H9 (cell line): ENCODE measurements around the gene FNDC3B. TPM values are rescaled to one million over a fixed set of nuclear protein-coding genes. Genes with fewer than 3 reads are reported as not detected.
A peak's percentile ranks its signal among the peaks of the same experiment; 100 is the strongest.

Experiments
- DNase-seq: peaks from one replicate; pipeline ENCODE4 v3.0.0-alpha.2; 2017
- H2AFZ ChIP-seq: one replicate; pipeline ENCODE4 v1.6.1; 2013; ENCODE audit warnings: mild to moderate bottlenecking, low read length, control low read depth, moderate library complexity
- H2AK5ac ChIP-seq: 2 replicates; pipeline ENCODE4 v1.6.1; 2013; ENCODE audit warnings: low read length, control low read depth, mixed read lengths; ENCODE audit not compliant: insufficient read length
- H2BK120ac ChIP-seq: one replicate; pipeline ENCODE4 v1.6.1; 2013; ENCODE audit warnings: low read depth, mild to moderate bottlenecking, low read length, control low read depth, inconsistent platforms; ENCODE audit not compliant: poor library complexity, severe bottlenecking
- H2BK12ac ChIP-seq: 2 replicates; pipeline ENCODE4 v1.6.1; 2013; ENCODE audit warnings: low read length, control low read depth, mixed read lengths, low read depth; ENCODE audit not compliant: insufficient read length
- H2BK15ac ChIP-seq: 2 replicates; pipeline ENCODE4 v1.6.1; 2013; ENCODE audit warnings: low read depth, low read length, control low read depth
- H2BK20ac ChIP-seq: one replicate; pipeline ENCODE4 v1.6.1; 2013; ENCODE audit warnings: low read depth, mild to moderate bottlenecking, low read length, control low read depth, inconsistent platforms; ENCODE audit not compliant: poor library complexity, severe bottlenecking
- H2BK5ac ChIP-seq: 2 replicates; pipeline ENCODE4 v1.6.1; 2013; ENCODE audit warnings: low read length, control low read depth, mixed read lengths; ENCODE audit not compliant: insufficient read length
- H3K14ac ChIP-seq: 2 replicates; pipeline ENCODE4 v1.6.1; 2013; ENCODE audit warnings: low read length, control low read depth; ENCODE audit not compliant: insufficient read depth
- H3K18ac ChIP-seq: 2 replicates; pipeline ENCODE4 v1.6.1; 2013; ENCODE audit warnings: low read depth, mild to moderate bottlenecking, mixed read lengths, low read length, control low read depth; ENCODE audit not compliant: insufficient read length
- H3K23ac ChIP-seq: 2 replicates; pipeline ENCODE4 v1.6.1; 2013; ENCODE audit warnings: low read length, control low read depth, mixed read lengths, low read depth; ENCODE audit not compliant: insufficient read length
- H3K23me2 ChIP-seq: 2 replicates; pipeline ENCODE4 v1.6.1; 2013; ENCODE audit warnings: low read depth, mild to moderate bottlenecking, mixed read lengths, low read length, control low read depth; ENCODE audit not compliant: insufficient read length, poor library complexity, severe bottlenecking
- H3K27ac ChIP-seq: 2 replicates; pipeline ENCODE4 v1.5.1; 2013; ENCODE audit warnings: low read length, control low read depth, mixed read lengths, low read depth; ENCODE audit not compliant: insufficient read length
- H3K27me3 ChIP-seq: 2 replicates; pipeline ENCODE4 v1.6.1; 2013; ENCODE audit warnings: low read length, control low read depth, inconsistent platforms; ENCODE audit not compliant: insufficient read depth
- H3K4ac ChIP-seq: 2 replicates; pipeline ENCODE4 v1.6.1; 2013; ENCODE audit warnings: low read depth, mild to moderate bottlenecking, control low read depth, inconsistent platforms, low read length, moderate library complexity
- H3K4me1 ChIP-seq: 2 replicates; pipeline ENCODE4 v1.6.1; 2013; ENCODE audit warnings: low read length, control low read depth, inconsistent platforms; ENCODE audit not compliant: insufficient read depth
- H3K4me2 ChIP-seq: 2 replicates; pipeline ENCODE4 v1.6.1; 2013; ENCODE audit warnings: low read length, control low read depth, mixed read lengths; ENCODE audit not compliant: insufficient read length, insufficient read depth
- H3K56ac ChIP-seq: 2 replicates; pipeline ENCODE4 v1.6.1; 2013; ENCODE audit warnings: low read depth, mild to moderate bottlenecking, mixed read lengths, low read length, control low read depth; ENCODE audit not compliant: insufficient read length
- H3K79me1 ChIP-seq: 2 replicates; pipeline ENCODE4 v1.6.1; 2013; ENCODE audit warnings: low read depth, mild to moderate bottlenecking, moderate library complexity, low read length, control low read depth, inconsistent platforms; ENCODE audit not compliant: insufficient read depth, poor library complexity, severe bottlenecking
- H3K79me2 ChIP-seq: 2 replicates; pipeline ENCODE4 v1.6.1; 2013; ENCODE audit warnings: low read length, control low read depth, inconsistent platforms; ENCODE audit not compliant: insufficient read depth
- H3K9ac ChIP-seq: 2 replicates; pipeline ENCODE4 v1.6.1; 2013; ENCODE audit warnings: low read length, control low read depth, mixed read lengths; ENCODE audit not compliant: insufficient read length; ENCODE audit errors: extremely low read depth
- H3K9me3 ChIP-seq: one replicate; pipeline ENCODE4 v1.6.1; 2013; ENCODE audit warnings: low read depth, low read length, inconsistent platforms; ENCODE audit not compliant: control insufficient read depth
- H3T11ph ChIP-seq: one replicate; pipeline ENCODE4 v1.6.1; 2013; ENCODE audit warnings: mild to moderate bottlenecking, low read length, control low read depth, inconsistent platforms
- H4K20me1 ChIP-seq: one replicate; pipeline ENCODE4 v1.6.1; 2013; ENCODE audit not compliant: control insufficient read depth, insufficient read length, insufficient read depth
- H4K5ac ChIP-seq: 2 replicates; pipeline ENCODE4 v1.6.1; 2013; ENCODE audit warnings: low read depth, mild to moderate bottlenecking, mixed read lengths, low read length, control low read depth; ENCODE audit not compliant: insufficient read length
- H4K8ac ChIP-seq: replicated peaks from 2 replicates; pipeline ENCODE4 v1.6.1; 2013; ENCODE audit warnings: low read length, control low read depth, mixed read lengths, low read depth; ENCODE audit not compliant: insufficient read length
- H4K91ac ChIP-seq: 2 replicates; pipeline ENCODE4 v1.6.1; 2013; ENCODE audit warnings: low read depth, mild to moderate bottlenecking, moderate library complexity, mixed read lengths, low read length, control low read depth; ENCODE audit not compliant: insufficient read length
- H3K27ac Mint-ChIP-seq, 3 experiments: 2 replicates in 2 of 3; 3 replicates in 1 of 3; pipeline ENCODE4 v1.8.0; 2020 to 2021; ENCODE audit warnings: mixed read lengths in 3 of 3, mild to moderate bottlenecking in 1 of 3, moderate library complexity in 1 of 3
- H3K27me3 Mint-ChIP-seq: 2 replicates; pipeline ENCODE4 v1.8.0; 2021; ENCODE audit warnings: low read depth, mild to moderate bottlenecking, moderate library complexity, mixed read lengths
- H3K36me3 Mint-ChIP-seq, 3 experiments: 2 replicates in 2 of 3; 3 replicates in 1 of 3; pipeline ENCODE4 v1.8.0; 2020 to 2021; ENCODE audit warnings: low read depth in 3 of 3, mixed read lengths in 3 of 3; ENCODE audit not compliant: insufficient read depth in 1 of 3
- H3K4me1 Mint-ChIP-seq, 2 experiments: 2 replicates each; pipeline ENCODE4 v1.8.0; 2020; ENCODE audit warnings: mixed read lengths in 2 of 2
- H3K4me3 Mint-ChIP-seq, 2 experiments: 2 replicates in 1 of 2; 3 replicates in 1 of 2; pipeline ENCODE4 v1.8.0; 2020 to 2021; ENCODE audit warnings: mild to moderate bottlenecking in 2 of 2, mixed read lengths in 2 of 2, moderate library complexity in 1 of 2
- H3K9me3 Mint-ChIP-seq, 2 experiments: 2 replicates in 1 of 2; 3 replicates in 1 of 2; pipeline ENCODE4 v1.8.0; 2020; ENCODE audit warnings: mild to moderate bottlenecking in 2 of 2, mixed read lengths in 2 of 2, moderate library complexity in 1 of 2
- CTCF ChIP-seq: fragments of 200-600 bp; sonication (generic); conservative IDR thresholded peaks from 3 replicates; pipeline ENCODE4 v1.8.0; 2021; ENCODE audit warnings: antibody characterized with exemption, mild to moderate bottlenecking
- WGBS: extraction: QIAGEN DNeasy Blood & Tissue Kit; methylation state at CpG from one replicate; pipeline ENCODE4 v1.1.7; 2013; ENCODE audit warnings: missing lambda C conversion rate, low lambda C conversion rate, mixed read lengths; ENCODE audit not compliant: insufficient read length; ENCODE audit errors: extremely low coverage; 5-methylcytosine and 5-hydroxymethylcytosine counted together
- total RNA-seq: library from RNA; stranded (reverse); gene quantifications from 2 replicates; pipeline ENCODE4 v1.2.1, GENCODE V29; 2021

FNDC3B gene
- total RNA-seq, 1 experiment from 2014 or later, result 43.8 TPM

- H4K8ac ChIP-seq, result no peak overlapping the region
- no peak overlapping the region for H2AFZ ChIP-seq
- no peak overlapping the region for H2AK5ac ChIP-seq
- H3K18ac ChIP-seq, result no peak overlapping the region
- Mint-ChIP-seq H3K27me3 (no peaks in the 10 kb centered on the region), H3K4me1 (peaks cover 57% of the 10 kb centered on the region in 2 experiments), H3K27ac (peak overlapping the region; percentile 51 to 90 (median 83); a peak in 4 of 7 replicates), H3K4me3 (no peak overlapping the region), H3K9me3 (no peaks in the 10 kb centered on the region; a peak in 1 of 5 replicates), H3K36me3 (peaks cover 1 to 5% (median 4%) of the 10 kb centered on the region in 3 experiments; a peak in 6 of 7 replicates)
- H2BK20ac ChIP-seq, result no peak overlapping the region
- peaks cover 26% of the 10 kb centered on the region; the same call in 1 of the 2 replicates for H3K79me2 ChIP-seq
- H3K27ac ChIP-seq, result no peak overlapping the region
- no peak overlapping the region for H3K4me2 ChIP-seq
- no peaks in the 10 kb centered on the region for H3K27me3 ChIP-seq
- no peaks in the 10 kb centered on the region for H3K9me3 ChIP-seq
- no peaks in the 10 kb centered on the region for H3K23me2 ChIP-seq
- no peak overlapping the region for H3K14ac ChIP-seq
- H3K9ac ChIP-seq, result no peak overlapping the region
- no peak overlapping the region for H3K23ac ChIP-seq
- no peak overlapping the region for H3K56ac ChIP-seq
- no peak overlapping the region for H3T11ph ChIP-seq
- no peak overlapping the region for H2BK120ac ChIP-seq
- no peak overlapping the region for H2BK5ac ChIP-seq
- peaks cover 1% of the 10 kb centered on the region for H3K79me1 ChIP-seq
- no peak for TF ChIP-seq CTCF
- H4K91ac ChIP-seq, result no peak overlapping the region
- DNase-seq, result no peak
- H3K4me1 ChIP-seq, result peaks cover 12% of the 10 kb centered on the region
- H3K4ac ChIP-seq, result no peak overlapping the region
- H2BK12ac ChIP-seq, result no peak overlapping the region
- H4K5ac ChIP-seq, result no peak overlapping the region
- peaks cover 2% of the 10 kb centered on the region for H4K20me1 ChIP-seq
- H2BK15ac ChIP-seq, result no peak overlapping the region
- WGBS, result no CpG with 5 or more reads among the region's 4 CpGs
Measured at GRCh38 chr3:172068977-172069376, 29.6 kb downstream of the FNDC3B start.
